ENCODE measurements around the gene PCNX1. TPM values are rescaled to one million over a fixed set of nuclear protein-coding genes. Genes with fewer than 3 reads are reported as not detected.
A peak's percentile ranks its signal among the peaks of the same experiment; 100 is the strongest.
"Not testable (repeated sequence)": the region's sequence is repeated elsewhere in the genome, so short reads cannot be mapped to it uniquely, and the experiment has no call there.

The PCNX1 gene
- total RNA-seq, 1 experiment from 2014 or later: 15.4 TPM

GRCh38 chr14:71117839-71118743 lies 210.8 kb downstream of the PCNX1 start:
- in situ Hi-C loops (cut with HindIII; ENCODE audit: low pct_unique_long_range_greater_than_20kb, low sequenced_read_pairs): no loop called here
- DNase-seq (ENCODE audit: low read depth, low spot score): no peak

- in situ Hi-C loops (cut with HindIII; ENCODE audit: low pct_unique_long_range_greater_than_20kb, low sequenced_read_pairs): no loop called here
- no peak for DNase-seq (ENCODE audit: low read depth, low spot score)
Observed at GRCh38 chr14:71119075-71119474, 211.8 kb downstream of the PCNX1 start.

GRCh38 chr14:71119832-71120231 lies 212.6 kb downstream of the PCNX1 start:
- in situ Hi-C loops (cut with HindIII; ENCODE audit: low pct_unique_long_range_greater_than_20kb, low sequenced_read_pairs): no loop called here
- DNase-seq (ENCODE audit: low read depth, low spot score): no peak

- no peak for DNase-seq (ENCODE audit: low read depth, low spot score)
- in situ Hi-C loops (cut with HindIII; ENCODE audit: low pct_unique_long_range_greater_than_20kb, low sequenced_read_pairs): no loop called here
Observed at GRCh38 chr14:71121001-71121400, 213.7 kb downstream of the PCNX1 start.

GRCh38 chr14:71121711-71122110 lies 214.5 kb downstream of the PCNX1 start:
- DNase-seq (ENCODE audit: low read depth, low spot score): no peak
- in situ Hi-C loops (cut with HindIII; ENCODE audit: low pct_unique_long_range_greater_than_20kb, low sequenced_read_pairs): no loop called here

GRCh38 chr14:71122866-71123565 lies 215.8 kb downstream of the PCNX1 start:
- in situ Hi-C loops (cut with HindIII; ENCODE audit: low pct_unique_long_range_greater_than_20kb, low sequenced_read_pairs): no loop called here
- DNase-seq (ENCODE audit: low read depth, low spot score): no peak

- DNase-seq (ENCODE audit: low read depth, low spot score): no peak
Observed at GRCh38 chr14:71123579-71124135, 216.4 kb downstream of the PCNX1 start.

GRCh38 chr14:71129716-71130490 lies 222.6 kb downstream of the PCNX1 start:
- DNase-seq (ENCODE audit: low read depth, low spot score); in situ Hi-C loops (cut with HindIII; ENCODE audit: low pct_unique_long_range_greater_than_20kb, low sequenced_read_pairs): not testable (repeated sequence)

More at GRCh38 chr14:71123579-71124135, 216.4 kb downstream of the PCNX1 start:
- in situ Hi-C loops (cut with HindIII; ENCODE audit: low pct_unique_long_range_greater_than_20kb, low sequenced_read_pairs): no loop called here

- in situ Hi-C loops (cut with HindIII; ENCODE audit: low pct_unique_long_range_greater_than_20kb, low sequenced_read_pairs): no loop called here
- DNase-seq (ENCODE audit: low read depth, low spot score): peak; percentile 83
Observed at GRCh38 chr14:71130491-71131179, 223.4 kb downstream of the PCNX1 start.

GRCh38 chr14:71133296-71133695 lies 226.0 kb downstream of the PCNX1 start:
- in situ Hi-C loops (cut with HindIII; ENCODE audit: low pct_unique_long_range_greater_than_20kb, low sequenced_read_pairs): no loop called here
- DNase-seq (ENCODE audit: low read depth, low spot score): no peak

- in situ Hi-C loops (cut with HindIII; ENCODE audit: low pct_unique_long_range_greater_than_20kb, low sequenced_read_pairs): no loop called here
- DNase-seq (ENCODE audit: low read depth, low spot score): no peak
Observed at GRCh38 chr14:71135496-71135895, 228.2 kb downstream of the PCNX1 start.

GRCh38 chr14:71135911-71136310 lies 228.7 kb downstream of the PCNX1 start:
- in situ Hi-C loops (cut with HindIII; ENCODE audit: low pct_unique_long_range_greater_than_20kb, low sequenced_read_pairs): no loop called here
- no peak for DNase-seq (ENCODE audit: low read depth, low spot score)

GRCh38 chr14:71136386-71137060 lies 229.3 kb downstream of the PCNX1 start:
- DNase-seq (ENCODE audit: low read depth, low spot score): no peak
- in situ Hi-C loops (cut with HindIII; ENCODE audit: low pct_unique_long_range_greater_than_20kb, low sequenced_read_pairs): no loop called here

- DNase-seq (ENCODE audit: low read depth, low spot score): no peak
- in situ Hi-C loops (cut with HindIII; ENCODE audit: low pct_unique_long_range_greater_than_20kb, low sequenced_read_pairs): no loop called here
Observed at GRCh38 chr14:71137536-71138447, 230.5 kb downstream of the PCNX1 start.

GRCh38 chr14:71138448-71139293 lies 231.4 kb downstream of the PCNX1 start:
- in situ Hi-C loops (cut with HindIII; ENCODE audit: low pct_unique_long_range_greater_than_20kb, low sequenced_read_pairs): no loop called here
- peak; percentile 66 for DNase-seq (ENCODE audit: low read depth, low spot score)

Measured in SK-MEL-5 (cell line).